Stimulated activated CD8-positive, alpha-beta memory T cell treated with anti-CD3 and anti-CD28 coated beads, Interleukin-7, amount 100 ng/mL, for 1 hour (primary cell): ENCODE results near the gene ASIC5.
"Not testable (repeated sequence)": the region's sequence is repeated elsewhere in the genome, so short reads cannot be mapped to it uniquely, and the experiment has no call there.

Experiments
- DNase-seq, 2 donors: peaks; one replicate each; pipeline ENCODE4 v3.0.0-alpha.2; 2020; ENCODE audit warnings: low read depth in 2 of 2

The ASIC5 gene

DNA sequence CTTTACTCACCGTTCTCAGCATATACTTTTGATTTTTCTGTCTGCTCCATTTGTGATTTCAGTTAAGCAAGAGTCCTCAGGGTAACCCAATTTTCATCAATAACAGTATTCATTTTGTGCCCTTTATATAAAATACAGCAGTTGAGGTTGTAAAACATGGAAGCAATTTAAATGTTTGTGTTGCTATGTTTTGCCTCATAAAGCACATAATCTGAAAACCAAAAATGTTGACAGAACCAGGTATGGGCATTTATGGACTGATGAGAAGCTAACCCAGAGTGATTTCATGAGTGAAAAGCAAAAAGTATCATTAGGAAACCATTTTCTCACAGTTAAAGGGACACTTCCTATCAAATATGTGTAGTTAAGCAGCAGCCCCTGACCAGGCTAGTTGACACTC, at the start of gene ASIC5:
ASIC5 (minus strand) TSS at position 101 of the 400 bp plus-strand sequence; CDS start at position 50, 51 bp downstream.
- DNase-seq = no peak

DNA sequence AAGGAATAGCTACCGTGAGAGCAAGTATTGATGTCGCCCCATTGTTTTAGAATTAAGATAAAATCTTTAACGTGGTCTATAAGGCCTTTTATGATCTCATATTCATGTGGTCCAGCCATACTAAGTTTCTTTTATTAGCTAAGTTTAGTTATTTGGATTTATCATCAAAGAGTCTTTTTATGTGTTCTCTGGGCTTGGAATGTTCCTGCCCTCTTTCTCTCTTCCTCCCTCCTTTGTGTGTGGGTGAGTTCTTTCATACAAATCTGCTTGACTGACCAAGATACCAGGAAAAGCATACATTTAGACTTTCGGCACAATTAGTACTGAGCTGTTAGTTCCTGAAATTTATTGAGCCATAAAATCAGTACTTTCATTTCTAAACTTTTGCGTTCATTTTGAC, 48.7 kb upstream of the ASIC5 start:
- DNase-seq = no peak

- no peak for DNase-seq
Measured at GRCh38 chr4:155911905-155912304, 45.8 kb upstream of the ASIC5 start.

DNA sequence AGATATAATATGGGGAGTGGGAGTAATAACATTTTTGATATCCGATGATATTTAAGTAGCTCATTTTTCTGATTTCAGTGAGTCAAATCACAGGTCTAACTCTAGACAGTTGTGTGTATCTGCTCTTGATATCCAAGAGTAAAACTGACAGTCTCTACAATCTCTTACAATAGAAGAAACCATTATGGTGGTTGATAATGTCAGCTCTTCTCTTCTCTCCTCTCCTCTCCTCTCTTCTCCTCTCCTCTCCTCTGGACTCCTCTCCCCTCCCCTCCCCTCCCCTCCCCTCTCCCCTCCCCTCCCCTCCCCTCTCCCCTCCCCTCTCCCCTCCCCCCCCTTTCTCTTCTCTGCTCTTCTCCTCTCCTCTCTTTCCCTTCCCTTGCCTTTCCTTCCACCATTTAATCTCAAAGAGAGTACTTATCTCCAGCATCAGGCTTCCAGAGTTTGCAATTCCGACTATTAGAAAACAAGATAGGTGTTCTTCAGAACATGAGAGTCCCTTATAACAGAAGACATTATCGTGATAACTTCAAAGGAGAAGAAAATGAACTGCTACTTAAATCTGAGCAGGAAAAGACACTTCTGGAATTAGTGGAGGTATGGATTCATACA, 43.6 kb upstream of the ASIC5 start:
- DNase-seq = no peak

- DNase-seq = no peak
Measured at GRCh38 chr4:155908187-155909139, 42.4 kb upstream of the ASIC5 start.

DNA sequence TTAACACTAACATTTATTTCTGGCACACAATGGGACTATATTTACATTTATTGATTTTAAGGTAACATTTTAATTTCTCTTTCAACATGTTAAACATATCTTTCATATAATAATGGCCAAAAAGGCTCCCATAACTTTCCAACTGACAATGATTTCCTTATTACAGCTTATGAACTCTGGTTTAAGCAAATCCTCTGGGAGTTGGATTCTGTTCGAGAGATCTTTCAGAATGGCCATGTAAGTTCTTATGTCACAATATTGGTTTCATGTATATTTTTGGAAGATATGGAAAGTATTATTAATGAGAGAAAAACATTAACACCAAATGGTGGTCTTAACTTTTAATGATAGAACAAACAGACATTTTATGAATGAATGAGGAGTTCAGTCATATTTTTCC, 41.5 kb upstream of the ASIC5 start:
- no peak for DNase-seq

DNA sequence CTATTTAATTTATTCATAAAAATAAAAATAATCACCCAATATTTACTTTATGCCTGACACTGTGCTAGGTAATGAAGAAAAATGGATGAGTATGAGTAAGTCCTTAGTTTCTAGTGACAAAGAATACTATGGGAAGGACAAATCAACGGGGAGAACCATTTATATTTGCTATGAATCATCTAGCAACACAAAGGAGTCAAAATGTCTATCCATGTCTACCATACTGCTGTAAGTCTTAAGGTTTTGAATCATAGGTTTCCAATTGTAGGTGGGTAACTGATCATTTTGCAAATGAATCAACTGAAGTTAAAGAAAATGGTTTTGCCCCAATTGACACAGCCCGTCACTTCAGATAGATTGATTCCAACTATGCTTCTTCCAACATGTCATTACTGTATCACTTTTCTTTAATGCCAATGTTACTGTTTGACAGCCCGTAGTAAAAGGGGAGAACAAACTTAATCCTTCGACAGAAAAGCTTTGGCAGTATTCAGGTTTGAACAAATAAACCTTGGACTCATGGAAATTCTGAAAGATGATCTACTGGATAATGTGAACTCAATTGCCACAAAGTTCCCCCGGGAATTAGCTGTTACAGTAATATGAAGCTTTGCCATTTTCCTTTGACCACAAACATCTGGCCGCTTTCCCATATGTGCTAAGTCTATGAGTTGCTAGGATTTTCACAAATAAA, 40.6 kb upstream of the ASIC5 start:
- DNase-seq = no peak

GRCh38 chr4:155904331-155904730, 38.3 kb upstream of the ASIC5 start:
- no peak for DNase-seq

- no peak for DNase-seq
Measured at GRCh38 chr4:155903453-155903852, 37.4 kb upstream of the ASIC5 start, which contains the start of gene TDO2. Gene TDO2, plus strand, starts transcription at chr4:155903696. Its CDS starts 63 bp downstream, at chr4:155903759.

DNA sequence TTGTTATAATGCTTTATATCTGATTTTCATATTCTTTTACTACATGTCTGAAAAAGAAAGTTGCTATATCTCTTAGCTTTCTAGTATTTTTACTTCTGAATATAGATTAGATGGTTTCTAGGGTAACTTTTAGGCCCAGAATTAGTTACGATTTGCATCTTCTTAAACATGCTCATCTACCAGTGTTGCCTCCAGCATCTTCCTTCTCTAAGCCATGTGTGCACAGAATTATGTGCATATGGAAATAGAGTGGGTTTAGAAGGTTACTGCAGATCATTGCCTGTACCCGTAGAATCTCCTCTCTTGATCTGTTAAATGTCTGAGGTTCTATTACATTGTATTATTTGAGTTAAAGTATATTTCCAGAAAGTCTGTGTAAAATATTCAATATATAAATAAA, 34.9 kb upstream of the ASIC5 start:
- DNase-seq = no peak

GRCh38 chr4:155900381-155900780, 34.3 kb upstream of the ASIC5 start:
- DNase-seq = no peak

GRCh38 chr4:155899891-155900290, 33.8 kb upstream of the ASIC5 start:
- DNase-seq = no peak

DNA sequence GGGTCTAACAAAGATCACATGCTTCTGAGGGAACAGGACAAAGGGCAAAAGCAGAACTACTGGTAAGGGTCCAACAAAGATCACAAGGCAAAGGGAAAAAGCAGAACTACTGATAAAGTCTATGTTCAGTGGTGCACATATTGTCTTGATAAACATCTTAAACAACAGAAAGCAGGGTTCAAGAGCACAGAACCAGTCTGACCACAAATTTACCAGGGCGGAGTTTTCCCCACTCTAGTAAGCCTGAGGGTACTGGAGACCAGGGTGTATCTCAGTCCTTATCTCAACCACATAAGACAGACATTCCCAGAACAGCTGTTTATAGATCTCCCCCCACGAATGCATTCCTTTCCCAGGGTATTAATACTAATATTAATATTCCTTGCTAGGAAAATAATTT, 32.3 kb upstream of the ASIC5 start:
- DNase-seq = not testable (repeated sequence)

DNA sequence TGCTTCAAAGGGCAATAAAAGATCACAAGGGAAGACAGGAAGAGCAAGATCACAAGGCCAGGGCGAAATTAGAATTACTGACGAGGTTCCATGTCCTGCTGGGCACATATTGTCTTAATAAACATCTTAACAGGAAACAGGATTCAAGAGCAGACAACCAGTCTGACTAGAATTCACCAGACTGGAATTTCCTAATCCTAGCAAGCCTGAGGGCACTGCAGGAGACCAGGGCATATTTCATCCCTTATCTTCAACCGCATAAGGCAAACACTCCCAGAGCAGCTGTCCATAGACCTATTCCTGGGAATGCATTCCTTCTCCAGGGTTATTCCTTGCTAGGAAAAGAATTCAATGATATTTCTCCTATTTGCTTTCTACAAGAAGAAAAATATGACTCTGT, 25.0 kb upstream of the ASIC5 start:
- no peak for DNase-seq

GRCh38 chr4:155889946-155890345, 23.9 kb upstream of the ASIC5 start:
- DNase-seq = no peak

DNA sequence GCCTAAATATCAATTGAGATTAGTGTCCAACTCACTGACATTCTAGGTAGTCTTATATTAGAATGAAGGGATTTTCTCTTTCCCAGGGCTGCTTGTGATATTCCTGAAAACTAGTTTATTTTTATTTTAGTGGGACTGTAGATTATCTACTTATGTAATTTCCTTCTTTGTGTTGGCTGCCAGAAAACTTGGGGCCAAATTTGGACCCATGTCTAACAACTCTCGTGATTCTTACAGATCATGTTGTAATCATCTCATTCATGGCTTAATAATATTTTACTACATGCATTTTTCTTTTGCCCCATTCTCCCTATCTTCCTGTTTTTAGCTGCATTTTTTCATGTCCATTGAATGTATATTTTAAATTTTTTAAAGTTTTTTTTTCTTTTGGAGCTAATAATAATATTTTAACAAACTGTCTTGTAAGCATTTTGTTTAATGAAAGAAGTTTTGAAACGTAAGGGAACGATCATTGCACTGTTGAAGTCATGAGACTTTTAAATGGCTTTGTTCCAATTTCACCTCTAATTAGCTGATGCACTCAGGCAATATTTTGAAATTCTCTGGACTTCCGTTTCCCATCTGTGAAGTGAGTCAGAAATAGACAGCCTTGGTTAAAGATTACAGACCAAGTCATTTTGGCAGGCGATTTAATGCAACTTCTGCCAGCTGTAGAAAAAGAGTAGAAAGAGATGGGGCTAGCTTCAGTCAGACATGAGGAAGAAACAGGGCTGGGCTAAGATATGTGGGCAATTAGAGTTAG, 23.1 kb upstream of the ASIC5 start:
- no peak for DNase-seq

DNA sequence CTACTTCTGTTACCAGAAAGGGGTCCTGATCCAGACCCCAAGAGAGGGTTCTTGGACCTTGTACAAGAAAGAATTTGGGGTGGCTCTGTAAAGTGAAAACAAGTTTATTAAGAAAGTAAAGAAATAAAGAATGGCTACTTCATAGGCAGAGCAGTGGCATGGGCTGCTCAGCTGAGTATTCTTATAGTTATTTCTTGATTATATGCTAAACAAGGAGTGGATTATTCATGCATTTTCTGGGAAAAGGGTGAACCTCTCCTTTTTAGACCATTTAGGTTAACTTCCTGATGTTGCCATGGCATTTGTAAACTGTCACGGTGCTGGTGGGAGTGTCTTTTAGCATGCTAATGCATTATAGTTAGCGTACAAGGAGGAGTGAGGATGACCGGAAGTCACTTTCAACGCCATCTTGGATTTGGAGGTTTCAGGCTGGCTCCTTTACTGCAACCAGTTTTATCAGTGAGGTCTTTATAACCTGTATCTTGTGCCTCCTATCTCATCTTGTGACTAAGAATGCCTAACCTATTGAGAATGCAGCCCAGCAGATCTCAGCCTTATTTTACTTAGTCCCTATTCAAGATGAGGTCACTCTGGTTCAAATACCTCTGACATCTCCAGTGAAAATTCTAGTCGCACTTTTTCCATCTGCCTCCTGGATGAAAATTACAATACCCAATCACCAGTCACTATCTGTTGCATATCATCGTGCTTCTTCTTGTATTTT, 21.9 kb upstream of the ASIC5 start:
- no peak for DNase-seq

DNA sequence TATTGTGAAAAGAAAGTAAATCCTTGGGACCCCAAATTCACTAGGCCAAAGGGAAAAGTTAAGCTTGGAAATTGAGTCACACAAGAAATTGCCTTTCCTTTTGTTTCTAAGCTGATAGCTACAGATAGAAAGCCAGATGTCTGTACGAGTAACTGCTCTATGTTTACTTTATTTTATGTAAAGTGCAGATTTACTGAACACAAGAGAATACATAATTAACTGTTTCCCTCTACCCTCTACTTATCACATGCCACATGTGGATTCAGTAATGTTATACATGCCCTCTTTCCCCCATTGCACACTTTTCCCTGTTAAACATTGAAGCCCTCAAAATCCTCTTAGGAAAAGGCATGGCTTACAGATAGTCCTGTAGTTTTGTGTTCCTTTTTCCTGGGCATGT, 21.0 kb upstream of the ASIC5 start:
- DNase-seq = no peak

DNA sequence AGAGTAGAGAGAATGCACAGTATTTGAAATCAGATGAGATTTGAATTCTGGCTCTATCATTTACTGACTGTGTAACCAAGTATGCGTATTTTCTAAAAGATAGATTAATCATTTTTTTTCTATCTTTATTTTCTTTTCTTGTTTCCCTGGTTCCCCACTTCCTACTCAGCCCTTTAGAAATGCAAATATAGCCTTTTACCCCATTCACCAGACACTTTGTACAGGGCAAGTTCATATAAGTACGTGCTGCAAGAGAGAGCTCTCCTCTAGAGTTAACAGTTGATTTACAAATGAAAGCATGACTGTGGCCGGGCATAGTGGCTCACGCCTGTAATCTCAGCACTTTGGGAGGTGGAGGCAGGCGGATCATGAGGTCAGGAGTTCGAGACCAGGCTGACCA, 19.6 kb upstream of the ASIC5 start:
- DNase-seq = no peak

GRCh38 chr4:155883895-155884294, 17.8 kb upstream of the ASIC5 start:
- no peak for DNase-seq

DNA sequence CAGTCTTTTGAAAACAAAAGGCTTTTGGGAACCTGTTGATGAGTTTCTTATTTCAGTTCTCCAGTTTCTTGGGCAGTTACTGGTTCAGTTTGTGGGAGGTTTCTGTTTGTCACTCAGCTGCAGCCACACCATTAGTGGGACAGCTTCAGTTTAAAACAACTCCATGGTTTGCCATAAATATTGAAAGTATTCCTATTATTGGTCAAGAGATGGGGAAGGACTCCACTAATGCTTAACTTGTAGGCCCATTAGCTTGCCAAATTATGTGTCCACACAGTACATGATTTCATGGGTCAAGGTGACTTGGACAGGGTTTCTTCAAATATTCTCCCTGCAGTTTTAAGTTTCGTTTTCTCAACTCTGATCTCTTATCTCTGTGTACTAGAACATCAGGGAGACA, 15.5 kb upstream of the ASIC5 start:
- DNase-seq = no peak
